NOMO-1 treated with dmso at 0.1 percent for 144 hours (cell line): Measurements from ENCODE around the gene OGA.

Source experiments
- DNase-seq: peaks from one replicate; lab custom pipeline; 2025; ENCODE audit not compliant: unreplicated experiment; lab: John Stamatoyannopoulos, UW

OGA gene

DNA sequence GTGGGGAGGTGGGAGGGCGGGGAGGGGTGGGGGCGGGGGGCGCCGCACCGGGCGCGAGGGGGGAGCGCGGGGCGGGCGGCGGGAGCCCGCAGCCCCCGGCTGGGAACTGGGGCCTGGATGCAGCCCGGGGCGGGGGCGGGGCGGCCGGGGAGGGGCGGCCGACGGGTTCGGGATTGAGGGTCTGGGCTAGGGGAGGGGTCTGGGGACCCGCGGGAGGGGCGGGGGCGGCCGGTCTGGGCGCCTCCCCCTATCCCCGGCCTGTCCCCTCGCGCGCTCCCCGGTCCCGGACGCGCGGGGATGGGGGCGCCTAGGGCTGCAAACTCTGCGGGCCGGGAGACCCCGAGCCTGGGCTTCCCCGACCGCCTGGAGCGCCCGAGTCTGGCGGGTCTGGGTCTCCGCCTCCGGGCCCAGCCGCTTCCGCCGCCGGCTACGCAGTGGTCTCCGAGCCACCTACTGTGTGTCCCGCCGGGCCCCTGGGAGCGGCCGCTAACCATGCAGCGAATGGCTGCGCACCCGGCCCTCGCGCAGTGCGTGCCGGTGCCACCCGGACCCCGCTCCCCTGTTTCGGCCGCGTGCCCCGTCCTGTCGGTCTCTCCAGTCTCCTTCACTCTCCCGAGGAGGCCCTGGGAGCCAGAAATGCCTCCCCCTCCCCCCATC lies 42.0 kb downstream of the OGA start:
- DNase-seq = no peak

DNA sequence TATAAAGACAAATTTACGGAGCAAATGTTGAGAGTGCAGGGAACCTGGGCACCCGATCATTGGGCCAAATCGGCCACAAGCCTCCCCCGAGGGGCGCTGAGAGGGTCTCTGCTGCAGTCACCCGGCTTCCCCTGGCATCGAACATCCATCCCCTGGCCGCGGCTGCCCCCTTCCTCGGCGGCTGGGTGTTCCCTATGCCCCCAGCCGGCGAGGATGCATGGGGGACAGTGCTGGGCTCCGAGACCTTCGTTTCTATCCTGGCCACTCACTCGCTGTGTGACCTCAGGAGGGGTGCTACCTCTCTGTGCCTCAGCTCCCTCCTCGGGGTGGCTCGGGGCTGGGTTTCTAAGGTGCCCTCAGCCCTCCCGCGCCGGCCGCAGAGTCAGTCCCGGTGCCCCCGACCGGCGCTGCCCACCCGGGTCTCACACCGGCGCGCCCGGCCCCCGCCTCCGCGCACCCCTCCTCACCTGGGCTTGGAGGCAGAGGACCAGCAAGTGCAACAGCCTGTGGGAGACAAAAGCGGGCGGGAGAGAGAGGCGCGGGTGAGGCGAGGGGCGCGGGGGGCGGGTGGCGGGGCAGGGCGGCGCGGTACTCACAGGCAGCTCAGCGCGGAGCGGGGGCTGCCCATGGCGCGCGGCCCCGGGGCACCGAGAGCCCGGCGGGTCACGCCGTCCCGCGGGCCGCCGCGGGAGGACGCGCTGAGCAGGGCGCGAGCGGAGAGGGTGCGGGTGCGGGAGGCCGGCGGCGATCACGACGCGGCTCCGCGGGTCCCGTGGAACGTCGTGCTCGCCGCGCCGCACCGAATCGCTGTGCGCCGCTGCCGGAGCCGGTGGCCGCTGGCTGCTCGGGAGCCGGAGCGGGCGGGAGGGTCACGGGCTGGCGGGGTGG lies 42.7 kb downstream of the OGA start, which contains the start of gene FGF8:
FGF8 (minus strand) TSS at position 842 of the 888 bp plus-strand sequence; CDS start at position 628, 214 bp downstream.
- DNase-seq = no peak

DNA sequence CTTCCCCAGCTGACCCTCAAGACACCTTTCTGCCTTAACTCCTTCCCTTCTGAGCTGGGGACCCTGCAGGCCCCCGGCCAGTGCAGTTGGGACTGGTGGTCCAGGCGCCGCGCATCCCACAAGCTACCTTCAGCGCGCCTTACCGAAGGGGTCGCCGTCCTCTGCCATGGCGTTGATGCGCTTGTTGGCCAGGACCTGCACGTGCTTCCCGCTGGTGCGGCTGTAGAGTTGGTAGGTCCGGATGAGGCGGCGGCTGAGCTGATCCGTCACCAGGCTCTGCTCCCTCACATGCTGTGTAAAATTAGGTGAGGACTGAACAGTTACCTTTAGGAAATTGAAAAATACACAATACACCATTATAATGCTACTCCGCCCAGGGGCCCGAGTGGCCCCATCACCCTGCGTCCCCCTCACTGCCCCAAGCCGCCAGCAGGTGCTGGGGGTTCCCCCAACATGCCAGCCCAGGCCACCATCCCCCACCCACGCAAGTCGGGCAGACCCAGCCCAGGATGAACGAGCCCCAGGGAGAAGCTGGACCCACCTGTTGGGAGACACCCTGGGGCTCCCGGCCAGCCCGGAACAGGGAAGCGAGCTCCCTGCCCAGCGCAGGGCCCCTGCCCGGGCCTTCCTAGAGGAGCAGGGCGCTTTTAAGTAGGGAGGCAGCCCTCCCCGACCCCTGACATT lies 43.5 kb downstream of the OGA start:
- DNase-seq = no peak

DNA sequence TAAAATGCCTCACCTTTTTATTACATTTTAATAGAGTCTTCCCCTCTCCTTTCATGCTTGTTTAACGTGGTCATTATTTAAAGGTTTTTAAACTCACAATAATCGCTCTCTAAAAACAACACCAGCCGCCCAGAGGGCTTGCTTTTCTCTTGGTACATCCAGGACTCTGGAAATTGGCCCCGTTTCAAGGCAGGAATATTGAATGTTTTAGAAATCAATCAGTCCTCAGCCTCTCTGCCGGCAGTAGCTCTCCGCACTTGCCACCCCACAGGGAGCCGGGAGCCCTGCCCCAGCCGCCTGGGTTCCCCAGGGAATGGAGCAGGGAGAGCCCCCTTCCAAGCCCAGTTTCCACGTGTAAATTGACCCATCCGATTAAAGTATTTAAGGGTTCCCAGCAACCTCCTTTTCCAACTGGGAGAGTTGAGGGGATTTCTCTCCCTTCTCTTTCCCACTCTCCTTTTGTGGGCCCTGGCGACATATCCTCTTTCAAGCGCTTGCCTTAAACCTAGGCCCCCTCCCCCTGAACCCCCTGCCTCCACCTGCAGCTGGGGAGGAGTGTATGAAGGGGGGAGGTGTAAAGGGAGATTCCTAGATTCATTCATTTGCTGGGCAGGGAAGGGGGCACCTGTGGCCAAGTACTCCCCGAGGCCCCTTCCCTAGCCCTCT lies 44.2 kb downstream of the OGA start:
- no peak for DNase-seq

DNA sequence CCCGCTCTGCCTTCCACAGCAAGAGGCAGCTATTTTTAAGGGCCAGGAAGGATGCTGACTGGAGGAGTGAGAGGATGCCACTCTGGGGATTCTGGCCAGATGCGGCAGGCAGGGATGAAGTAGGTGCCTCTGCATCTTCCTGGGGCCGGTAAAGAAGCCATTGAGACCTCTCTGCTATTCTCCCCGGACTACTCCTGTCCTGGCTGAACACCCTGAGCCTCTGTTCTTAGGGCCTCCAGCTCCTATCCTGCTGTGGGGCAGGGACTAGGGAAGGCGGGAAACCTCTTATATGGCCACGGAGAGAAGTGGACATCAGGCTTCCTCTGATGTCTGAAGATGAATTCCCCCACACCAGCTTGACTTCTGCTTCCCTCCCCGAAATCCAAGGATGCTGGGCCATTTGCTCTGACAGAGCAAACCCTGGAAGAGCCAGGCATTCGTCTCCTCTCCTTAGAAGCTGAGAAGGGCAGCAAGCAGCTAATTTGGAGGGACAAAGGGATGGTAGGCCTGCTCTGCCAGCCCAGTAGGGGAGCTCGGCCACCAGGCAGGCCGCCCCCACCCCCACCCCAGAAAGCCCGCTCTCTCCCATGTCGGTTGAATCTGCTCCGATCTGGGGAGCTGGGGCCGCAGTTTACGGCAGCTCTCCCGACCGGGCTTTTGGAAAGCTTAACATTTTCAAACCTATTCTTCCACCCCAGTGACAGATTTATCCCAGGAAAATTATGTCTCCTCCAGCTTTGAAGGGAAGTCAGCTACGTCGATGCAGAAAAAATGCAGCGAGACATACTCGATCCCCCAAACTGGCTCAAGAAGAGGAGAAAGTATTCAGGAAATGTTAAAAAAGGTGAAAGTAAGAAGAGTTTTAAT lies 45.1 kb downstream of the OGA start:
- no peak for DNase-seq

DNA sequence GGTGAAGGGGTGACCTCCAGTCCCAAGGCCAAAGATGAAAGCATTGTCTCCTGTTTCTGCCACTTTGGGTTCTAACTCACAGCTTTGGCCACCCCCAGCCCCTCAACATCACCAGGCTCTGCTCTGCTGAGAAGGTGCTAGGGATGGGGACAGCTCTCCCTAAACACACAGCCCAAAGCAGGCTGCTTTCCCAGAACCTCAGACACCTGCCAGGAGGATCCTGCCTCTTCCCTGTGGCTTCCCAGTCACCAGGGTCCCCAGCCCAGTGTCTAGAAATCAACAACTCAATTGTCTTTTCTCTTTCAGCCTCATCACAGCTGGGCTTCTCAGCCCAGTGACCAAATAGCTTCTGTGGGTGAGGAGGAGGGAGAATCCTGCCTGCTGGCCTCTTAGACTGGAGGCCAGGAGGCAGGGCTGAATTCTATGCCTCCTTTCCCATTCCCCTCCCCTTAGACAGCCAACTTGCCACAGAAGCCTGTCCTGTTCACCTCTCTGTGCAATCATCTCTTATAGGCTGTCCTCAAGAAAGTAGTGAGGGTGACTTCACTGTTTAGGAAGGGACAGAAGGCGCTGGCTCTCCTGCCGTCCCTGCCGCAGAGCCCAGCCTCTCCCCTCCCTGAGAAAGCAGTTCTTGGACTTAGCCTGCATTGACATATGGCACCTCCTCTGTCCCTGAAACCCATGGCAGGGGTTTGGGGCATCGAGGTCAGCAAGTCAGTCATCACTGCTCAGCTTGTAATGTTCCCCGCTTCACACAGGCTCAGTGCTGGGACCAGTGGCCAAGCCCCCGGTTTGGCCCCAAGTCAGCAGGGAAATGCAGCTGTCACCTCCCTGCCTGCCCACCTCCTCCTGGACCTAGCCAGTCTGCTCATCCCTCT lies 46.0 kb downstream of the OGA start:
- no peak for DNase-seq

DNA sequence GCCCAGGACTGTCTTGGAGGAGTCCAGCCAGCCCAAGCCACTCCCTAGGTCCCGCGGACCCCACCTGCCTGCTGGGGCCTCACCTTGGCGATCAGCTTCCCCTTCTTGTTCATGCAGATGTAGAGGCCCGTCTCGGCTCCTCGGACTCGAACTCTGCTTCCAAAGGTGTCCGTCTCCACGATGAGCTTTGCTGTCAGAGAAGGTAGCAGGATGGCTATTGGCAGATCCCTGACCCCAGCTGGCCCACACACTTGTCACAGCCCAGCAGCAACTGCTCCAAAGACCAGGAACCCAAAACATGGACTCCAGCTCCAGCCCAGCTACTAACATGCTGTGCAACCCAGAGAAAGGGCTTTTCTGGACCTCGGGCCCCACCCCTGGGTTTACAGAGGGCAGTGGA lies 46.9 kb downstream of the OGA start:
- DNase-seq = no peak

DNA sequence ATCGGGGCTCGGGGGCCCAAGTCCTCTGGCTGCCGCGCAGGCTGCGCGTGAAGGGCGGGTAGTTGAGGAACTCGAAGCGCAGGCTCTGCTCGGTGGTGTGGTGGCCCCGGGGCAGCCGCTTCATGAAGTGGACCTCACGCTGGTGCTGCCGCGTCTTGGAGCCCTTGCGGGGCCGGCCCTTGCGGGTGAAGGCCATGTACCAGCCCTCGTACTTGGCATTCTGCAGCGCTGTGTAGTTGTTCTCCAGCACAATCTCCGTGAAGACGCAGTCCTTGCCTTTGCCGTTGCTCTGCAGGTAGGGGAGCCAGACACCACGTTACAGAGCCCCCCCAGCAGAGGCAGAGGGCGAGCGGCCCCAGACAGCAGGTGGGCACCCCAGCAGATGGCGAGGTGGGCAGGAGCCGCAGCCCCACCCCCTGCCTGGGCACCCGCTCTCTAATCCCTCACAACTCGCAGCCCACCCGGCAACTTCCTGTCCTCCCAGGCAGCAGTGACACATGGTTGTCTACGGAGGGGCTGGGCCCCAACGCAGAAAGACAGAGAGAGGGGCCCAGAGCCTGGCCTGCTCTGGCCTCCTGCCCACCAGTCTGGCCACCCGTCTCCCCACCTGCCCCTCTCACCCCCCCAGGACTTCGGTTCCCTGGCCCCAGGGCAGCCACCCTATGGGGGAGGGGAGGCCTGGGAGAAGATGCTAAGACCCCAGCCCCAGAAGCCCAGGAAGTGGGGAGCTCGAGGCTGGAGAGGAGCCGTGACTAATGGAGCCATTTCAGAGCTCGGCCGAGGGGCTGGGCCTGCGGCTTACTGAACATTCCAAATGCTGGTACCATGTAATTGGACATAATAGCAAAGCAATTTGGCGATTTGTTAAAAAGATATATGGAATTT lies 47.7 kb downstream of the OGA start:
- DNase-seq = no peak

DNA sequence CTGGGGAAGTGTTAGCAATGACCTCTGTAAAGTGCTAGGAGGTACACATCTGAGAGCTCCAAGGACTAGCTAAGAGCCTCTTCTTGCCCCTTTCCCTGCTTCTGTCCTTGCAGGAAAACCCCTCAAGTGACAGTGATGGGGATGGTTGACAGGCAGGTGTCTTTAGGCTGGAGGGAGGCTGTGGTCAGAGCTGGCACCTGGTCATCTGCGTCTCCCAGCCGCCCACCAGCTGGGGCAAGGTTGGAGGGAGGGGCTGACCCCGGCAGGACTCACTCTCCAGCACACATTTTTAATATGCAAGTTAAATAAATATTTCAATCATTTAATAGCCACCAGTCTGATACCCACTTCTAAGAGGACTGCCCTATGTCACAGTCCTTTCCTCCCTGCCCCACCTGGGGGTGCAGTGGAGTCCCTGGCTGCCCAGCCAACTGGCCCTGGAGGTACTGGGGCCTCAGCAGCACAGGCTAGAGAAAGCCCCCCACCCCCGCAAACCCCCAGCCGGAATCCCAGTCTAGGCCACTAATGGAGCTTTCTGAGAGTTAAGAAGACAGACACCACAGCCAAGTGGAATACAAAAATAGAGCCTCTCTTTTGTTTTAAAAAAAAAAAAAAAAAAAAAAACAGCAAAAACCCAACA lies 48.6 kb downstream of the OGA start:
- no peak for DNase-seq

DNA sequence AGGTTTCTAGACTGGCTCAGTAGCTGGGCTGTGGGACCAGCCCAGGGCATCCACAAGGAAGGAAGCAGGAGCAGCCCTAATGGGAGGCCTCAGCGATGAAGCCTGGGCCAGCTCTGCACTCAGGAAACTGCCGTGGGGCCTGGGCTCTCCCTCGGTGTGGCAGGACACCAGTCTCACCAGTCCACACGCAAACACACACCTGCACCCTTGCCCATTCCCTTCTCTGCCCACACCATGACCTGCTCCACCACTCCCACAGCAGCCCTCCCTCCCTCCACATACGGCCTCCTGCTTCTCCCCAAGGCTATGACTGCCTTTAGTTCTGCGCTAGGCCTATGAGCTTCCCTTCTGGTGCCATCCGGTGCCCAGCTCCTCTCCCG lies 49.5 kb downstream of the OGA start:
- no peak for DNase-seq

DNA sequence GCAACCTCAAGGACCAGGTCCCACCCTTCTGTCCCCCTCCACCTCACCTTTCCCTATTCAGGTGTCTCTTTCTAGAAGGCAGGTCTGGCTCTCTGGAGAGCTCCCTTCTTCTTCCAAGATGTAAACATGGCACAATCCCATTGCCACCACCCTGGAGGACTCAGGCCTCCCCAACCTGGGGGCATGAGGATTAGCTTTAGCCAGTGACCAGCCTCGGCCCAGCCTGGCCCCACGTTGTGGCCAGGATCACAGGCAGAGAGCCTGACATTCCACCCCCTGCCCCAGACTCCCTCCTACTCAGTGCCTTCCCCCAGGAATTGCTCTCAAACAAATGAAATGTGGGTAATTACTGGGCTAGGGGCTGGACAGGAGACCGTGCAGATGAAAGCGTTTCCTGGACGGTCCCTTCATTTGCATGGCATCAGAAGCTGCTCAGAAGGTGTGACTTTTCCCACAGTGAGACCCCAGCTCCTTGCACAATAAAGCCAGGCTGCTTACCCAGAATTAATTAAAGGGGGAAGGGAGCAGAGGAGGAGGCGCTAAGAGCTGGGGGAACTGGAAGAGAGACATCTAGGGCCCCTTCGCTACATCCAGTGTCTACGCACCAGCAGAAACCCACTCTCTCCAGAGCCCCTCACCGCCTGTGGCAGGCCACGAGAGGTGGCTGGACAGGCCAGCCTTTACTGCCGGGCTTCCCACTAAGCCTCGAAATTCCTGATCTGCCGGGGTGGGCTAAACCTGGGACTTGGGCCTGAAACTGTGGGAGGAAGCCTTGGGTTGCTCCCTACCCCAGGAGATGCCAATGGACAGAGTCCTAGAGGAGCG lies 50.1 kb downstream of the OGA start:
- DNase-seq = no peak

DNA sequence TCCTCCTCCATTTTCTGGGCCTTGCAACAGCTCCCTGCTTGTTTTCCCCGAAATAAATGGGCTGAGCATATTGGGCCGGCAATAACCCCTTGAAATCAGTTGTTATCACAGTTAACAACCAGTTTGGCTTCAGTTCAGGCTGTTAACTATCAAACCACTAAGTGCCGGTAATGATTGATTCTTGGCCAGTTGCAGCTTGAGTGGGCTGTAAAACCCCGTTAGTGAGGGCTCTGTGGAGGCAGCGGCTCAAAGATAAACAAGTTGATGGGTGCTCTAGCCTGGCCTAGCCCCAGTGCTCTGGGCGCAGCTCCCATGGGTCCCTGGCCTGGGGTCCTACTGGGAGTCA lies 50.7 kb downstream of the OGA start:
- DNase-seq = no peak

DNA sequence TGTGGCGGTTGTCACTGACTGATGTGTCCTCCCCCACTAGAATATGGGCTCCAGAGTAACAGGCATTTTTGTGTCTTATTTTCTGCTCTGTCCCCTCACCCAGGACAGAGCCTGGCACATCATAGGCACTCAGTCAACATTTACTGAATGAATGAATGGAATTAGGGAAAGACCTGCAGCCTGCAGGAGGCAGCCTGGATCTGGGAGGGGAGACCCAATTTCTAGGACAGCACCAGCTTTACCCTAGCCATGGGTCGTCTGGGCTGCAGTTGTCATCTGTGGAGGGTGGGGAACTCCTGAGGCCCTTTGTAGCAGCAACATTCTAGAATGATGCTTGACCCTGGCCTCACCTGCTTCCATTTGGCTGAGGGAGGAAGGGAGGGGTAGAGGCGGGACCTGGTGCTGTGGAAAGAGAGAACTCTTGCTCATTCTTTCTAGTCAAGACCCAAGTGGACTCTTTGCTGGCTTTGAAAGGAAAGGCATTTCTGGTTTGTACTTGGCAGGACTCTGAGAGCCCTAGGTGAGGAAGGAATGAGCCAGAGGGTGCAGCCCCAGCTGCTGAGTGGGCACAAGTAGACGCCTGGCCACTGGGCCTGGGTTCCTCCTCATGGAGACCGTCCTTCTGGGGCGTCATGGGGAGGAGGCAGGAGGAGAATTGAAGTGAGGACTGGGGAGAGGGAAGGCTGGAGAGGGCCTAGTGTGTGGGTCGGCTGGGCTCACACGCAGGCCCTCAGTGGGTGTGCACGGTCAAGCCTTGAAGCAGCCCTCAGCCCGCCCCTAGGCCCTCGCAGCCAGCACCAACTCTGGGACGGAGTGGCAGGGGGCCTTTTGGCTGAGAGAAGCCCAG lies 51.3 kb downstream of the OGA start:
- DNase-seq = no peak

DNA sequence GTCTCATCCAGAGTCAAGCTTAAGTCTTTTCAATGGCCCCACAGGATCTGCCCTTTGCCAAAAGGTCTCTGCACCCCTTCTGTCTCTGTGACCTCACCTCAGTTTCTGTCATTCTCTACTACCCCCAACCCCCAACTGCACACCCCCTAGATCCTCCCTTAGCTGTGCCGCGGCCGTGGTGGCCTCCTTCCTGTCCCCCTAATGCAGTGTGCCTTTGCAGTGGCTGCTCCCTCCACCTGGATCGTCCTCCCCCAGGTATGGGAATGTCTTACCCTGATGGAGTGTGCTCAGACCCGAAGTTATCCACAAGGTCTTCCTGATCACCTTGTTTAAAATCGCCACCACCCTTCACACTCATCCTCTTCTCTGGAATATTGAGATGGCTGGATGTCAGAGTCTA lies 51.9 kb downstream of the OGA start:
- no peak for DNase-seq

DNA sequence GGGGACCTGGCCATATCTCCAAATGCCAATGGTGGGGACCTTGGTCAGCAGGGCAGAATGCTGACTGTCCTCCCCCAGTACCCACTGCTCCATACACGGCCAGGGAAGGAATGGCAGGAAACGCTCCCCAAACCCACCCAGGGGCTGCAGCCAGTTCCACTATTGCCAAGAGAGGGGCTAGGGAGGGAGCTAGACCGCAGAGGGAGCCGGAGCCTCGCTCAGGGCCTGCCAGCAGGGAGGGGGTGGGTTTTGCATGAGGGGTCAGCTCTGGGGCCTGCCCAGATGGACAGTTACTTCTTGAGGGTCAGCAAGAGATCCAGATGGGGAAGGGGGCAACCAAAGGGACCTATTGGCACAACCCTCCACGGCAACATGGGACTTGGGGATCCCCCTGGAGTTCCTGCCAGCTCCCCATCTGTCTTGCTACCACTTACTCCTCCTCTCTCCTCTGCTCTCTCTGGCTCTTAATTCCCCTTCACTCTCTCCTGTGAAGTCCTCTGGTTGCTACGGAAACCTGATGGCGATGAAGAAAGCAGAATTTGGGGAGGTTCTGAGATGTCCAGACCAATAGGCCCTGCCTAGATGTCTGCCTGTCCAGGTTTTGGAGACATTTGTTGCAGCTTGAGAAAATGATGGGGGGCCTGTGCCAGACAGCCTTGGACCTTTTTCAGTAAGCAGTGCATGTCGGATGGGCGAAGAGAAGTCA lies 55.0 kb downstream of the OGA start:
- DNase-seq = no peak

DNA sequence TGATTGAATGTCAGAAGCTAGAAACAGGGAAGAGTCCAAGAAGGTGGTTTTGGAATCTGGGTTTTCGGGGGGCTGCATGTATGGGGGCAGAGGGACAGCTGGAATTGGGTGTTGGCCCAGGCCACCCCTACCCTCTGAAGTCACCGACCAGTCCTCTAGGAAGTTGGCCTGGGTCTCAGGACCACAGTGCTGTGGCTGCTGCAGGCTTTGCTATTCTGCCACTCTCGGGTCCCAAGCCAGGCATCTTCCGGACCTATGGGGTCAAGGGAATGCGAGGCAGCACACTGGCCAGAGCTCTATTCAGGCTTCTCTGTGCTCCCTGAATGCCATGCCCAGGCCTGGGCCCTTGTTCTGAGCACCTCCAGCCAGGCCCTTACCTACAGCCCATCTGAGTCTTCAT lies 55.5 kb downstream of the OGA start:
- no peak for DNase-seq
